ENCODE measurements around the gene SRMS. TPM values are rescaled to one million over a fixed set of nuclear protein-coding genes. Genes with fewer than 3 reads are reported as not detected.

The SRMS gene
- total RNA-seq, 1 experiment from 2014 or later, result 0.79 TPM

DNA sequence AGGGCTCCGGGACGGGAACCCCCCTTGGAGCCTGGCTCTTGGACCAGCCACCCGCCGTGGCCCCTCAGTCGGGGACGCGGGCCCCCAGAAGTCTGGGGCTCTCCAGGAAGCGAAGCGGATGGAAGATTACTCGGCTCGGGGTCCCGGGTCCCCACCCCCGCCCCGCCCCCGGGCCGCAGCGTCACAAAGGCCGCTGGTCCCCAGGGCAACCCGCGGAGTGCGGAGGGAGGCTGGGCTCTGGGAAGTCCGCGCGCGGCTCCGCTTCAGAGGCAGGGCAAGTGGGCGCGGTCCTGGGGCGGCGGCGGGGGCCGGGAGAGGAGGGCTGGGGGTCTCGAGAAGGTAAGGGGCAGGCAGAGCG lies 6.4 kb upstream of the SRMS start, which contains the start of gene FNDC11:
Gene FNDC11 (plus strand): TSS at position 227 of the 358 bp plus-strand sequence. CDS start 1,505 bp downstream, outside the sequence.
- Histone ChIP-seq H3K9me3 (ENCODE audit: control insufficient read depth, low read depth, low read length) (no peaks in the 10 kb centered on the region), H3K23me2 (ENCODE audit: insufficient read length, low read depth, low read length, poor library complexity, severe bottlenecking) (peaks cover 9% of the 10 kb centered on the region), H3K4me2 (ENCODE audit: insufficient read depth, insufficient read length, low read length) (peak within 1 kb of the TSS; percentile 46), H3T11ph (ENCODE audit: low read length) (no peak within 1 kb of the TSS), H2BK12ac (ENCODE audit: insufficient read length, low read depth, low read length) (no peak within 1 kb of the TSS), H3K27me3 (ENCODE audit: insufficient read depth, low read length) (no peaks in the 10 kb centered on the region), H4K91ac (ENCODE audit: insufficient read length, low read depth, low read length) (no peak within 1 kb of the TSS), H3K79me2 (ENCODE audit: insufficient read depth, low read length) (no peaks in the 10 kb centered on the region), H2AK5ac (ENCODE audit: insufficient read length, low read length) (no peak within 1 kb of the TSS), H3K4ac (ENCODE audit: low read depth, low read length) (no peak within 1 kb of the TSS), H2BK20ac (ENCODE audit: low read depth, low read length, poor library complexity, severe bottlenecking) (no peak within 1 kb of the TSS), H2AFZ (ENCODE audit: low read length) (no peak within 1 kb of the TSS), H3K14ac (ENCODE audit: insufficient read depth, low read length) (no peak within 1 kb of the TSS), H3K27ac (ENCODE audit: insufficient read length, low read depth, low read length) (no peak within 1 kb of the TSS), H4K20me1 (ENCODE audit: control insufficient read depth, insufficient read depth, insufficient read length) (no peaks in the 10 kb centered on the region), H3K23ac (ENCODE audit: insufficient read length, low read depth, low read length) (no peak within 1 kb of the TSS), H3K4me1 (ENCODE audit: insufficient read depth, low read length) (0 out of 2 replicates have a peak, but pooled peaks cover 2% of the 10 kb centered on the region), H3K56ac (ENCODE audit: insufficient read length, low read depth, low read length) (no peak within 1 kb of the TSS), H2BK5ac (ENCODE audit: insufficient read length, low read length) (no peak within 1 kb of the TSS), H3K79me1 (ENCODE audit: insufficient read depth, low read depth, low read length, poor library complexity, severe bottlenecking) (no peaks in the 10 kb centered on the region), H4K5ac (ENCODE audit: insufficient read length, low read depth, low read length) (no peak within 1 kb of the TSS), H2BK120ac (ENCODE audit: low read depth, low read length, poor library complexity, severe bottlenecking) (no peak within 1 kb of the TSS), H4K8ac (replicated peaks; ENCODE audit: insufficient read length, low read depth, low read length) (no peak within 1 kb of the TSS), H2BK15ac (ENCODE audit: low read depth, low read length) (no peak within 1 kb of the TSS), H3K18ac (ENCODE audit: insufficient read length, low read depth, low read length) (no peak within 1 kb of the TSS), H3K9ac (ENCODE audit: extremely low read depth, insufficient read length, low read length) (no peak within 1 kb of the TSS)
- peaks cover 0 to 7% (median 4%) of the 10 kb centered on the region in 3 experiments; a peak in 4 of 7 replicates for H3K36me3 Mint-ChIP-seq (ENCODE audit: insufficient read depth in 1 of 3, low read depth in 3 of 3)
- peaks cover 22 to 30% of the 10 kb centered on the region in 2 experiments for H3K4me1 Mint-ChIP-seq
- H3K27ac Mint-ChIP-seq, result no peak within 1 kb of the TSS; a peak in 1 of 7 replicates
- TF ChIP-seq, protein P1, sequence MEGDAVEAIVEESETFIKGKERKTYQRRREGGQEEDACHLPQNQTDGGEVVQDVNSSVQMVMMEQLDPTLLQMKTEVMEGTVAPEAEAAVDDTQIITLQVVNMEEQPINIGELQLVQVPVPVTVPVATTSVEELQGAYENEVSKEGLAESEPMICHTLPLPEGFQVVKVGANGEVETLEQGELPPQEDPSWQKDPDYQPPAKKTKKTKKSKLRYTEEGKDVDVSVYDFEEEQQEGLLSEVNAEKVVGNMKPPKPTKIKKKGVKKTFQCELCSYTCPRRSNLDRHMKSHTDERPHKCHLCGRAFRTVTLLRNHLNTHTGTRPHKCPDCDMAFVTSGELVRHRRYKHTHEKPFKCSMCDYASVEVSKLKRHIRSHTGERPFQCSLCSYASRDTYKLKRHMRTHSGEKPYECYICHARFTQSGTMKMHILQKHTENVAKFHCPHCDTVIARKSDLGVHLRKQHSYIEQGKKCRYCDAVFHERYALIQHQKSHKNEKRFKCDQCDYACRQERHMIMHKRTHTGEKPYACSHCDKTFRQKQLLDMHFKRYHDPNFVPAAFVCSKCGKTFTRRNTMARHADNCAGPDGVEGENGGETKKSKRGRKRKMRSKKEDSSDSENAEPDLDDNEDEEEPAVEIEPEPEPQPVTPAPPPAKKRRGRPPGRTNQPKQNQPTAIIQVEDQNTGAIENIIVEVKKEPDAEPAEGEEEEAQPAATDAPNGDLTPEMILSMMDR (conservative IDR thresholded peaks at IDR 0.05), result no peak
- no peaks in the 10 kb centered on the region for H3K9me3 Mint-ChIP-seq
- WGBS (ENCODE audit: extremely low coverage, insufficient read length, low lambda C conversion rate), result no CpG with 5 or more reads among the region's 34 CpGs
- peak; percentile 69 for DNase-seq
- peak within 1 kb of the TSS; percentile 69 to 84 for H3K4me3 Mint-ChIP-seq
- no peaks in the 10 kb centered on the region; the same call in 1 of the 2 replicates for H3K27me3 Mint-ChIP-seq (ENCODE audit: low read depth)

All from H9 (cell line).